Neural cell (in vitro differentiated cells): ENCODE data around the gene EYA2.

Experiments used
- EP300 ChIP-seq: fragments of 450-650 bp; conservative IDR thresholded peaks from 2 replicates; pipeline ENCODE4 v1.6.1; 2014; ENCODE audit warnings: antibody characterized with exemption, mild to moderate bottlenecking, moderate library complexity; ENCODE audit not compliant: poor library complexity, severe bottlenecking
- EZH2 ChIP-seq: fragments of 200-600, 300-800 bp; shearing (Covaris generic), sonication (generic); IDR thresholded peaks from 2 replicates; pipeline ENCODE4 v1.6.1; 2014; ENCODE audit warnings: antibody characterized with exemption, low read length, borderline replicate concordance, mild to moderate bottlenecking; ENCODE audit not compliant: insufficient read depth, poor library complexity, severe bottlenecking
- MXI1 ChIP-seq: fragments of 450-650 bp; conservative IDR thresholded peaks from 2 replicates; pipeline ENCODE4 v1.6.1; 2014; ENCODE audit warnings: antibody characterized with exemption, mild to moderate bottlenecking; ENCODE audit not compliant: poor library complexity, severe bottlenecking
- POLR2AphosphoS5 ChIP-seq: IDR thresholded peaks from 2 replicates; pipeline ENCODE4 v1.6.1; 2012
- RAD21 ChIP-seq: fragments of 450-650 bp; conservative IDR thresholded peaks from 2 replicates; pipeline ENCODE4 v1.6.1; 2014; ENCODE audit warnings: antibody characterized with exemption, mild to moderate bottlenecking, moderate library complexity
- SMC3 ChIP-seq: fragments of 450-650 bp; conservative IDR thresholded peaks from 2 replicates; pipeline ENCODE4 v1.6.1; 2014; ENCODE audit warnings: antibody characterized with exemption, mild to moderate bottlenecking, moderate library complexity; ENCODE audit not compliant: poor library complexity
- TAF1 ChIP-seq: IDR thresholded peaks from 2 replicates; pipeline ENCODE4 v1.6.1; 2012; ENCODE audit warnings: low read depth
- TF ChIP-seq, protein P1 (sequence below): IDR thresholded peaks from 2 replicates; pipeline ENCODE4 v1.6.1; 2012; ENCODE audit warnings: borderline replicate concordance
- TF ChIP-seq, protein P2 (sequence below): fragments of 450-650 bp; IDR thresholded peaks from 2 replicates; pipeline ENCODE4 v1.5.1; 2014; ENCODE audit warnings: antibody characterized with exemption, mild to moderate bottlenecking, moderate library complexity; ENCODE audit not compliant: poor library complexity, severe bottlenecking

DNA sequence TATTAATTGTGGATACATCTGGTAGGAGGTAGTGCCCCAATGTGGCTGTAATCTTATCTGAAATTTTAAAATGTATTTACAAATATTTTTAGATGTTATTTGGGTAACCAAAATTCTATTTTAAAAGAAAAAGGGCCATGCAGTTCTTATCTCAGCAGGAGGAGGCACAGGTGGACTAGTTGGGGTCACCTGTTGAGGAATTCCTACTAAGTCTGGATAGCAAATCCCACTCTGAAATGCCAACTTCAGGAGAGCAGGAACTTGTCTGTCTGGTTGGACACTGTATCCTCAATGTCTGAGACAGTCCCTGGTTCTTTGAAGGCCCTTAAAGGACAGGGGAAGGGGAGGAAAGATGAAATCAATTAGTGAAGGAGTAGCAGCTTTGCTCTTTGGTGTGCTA lies 82.6 kb downstream of the EYA2 start:
- TF ChIP-seq EP300 (no peak), EZH2 (no peak), RAD21 (no peak), POLR2AphosphoS5 (no peak), MXI1 (no peak), SMC3 (no peak), TAF1 (no peak)
- TF ChIP-seq, protein P1, sequence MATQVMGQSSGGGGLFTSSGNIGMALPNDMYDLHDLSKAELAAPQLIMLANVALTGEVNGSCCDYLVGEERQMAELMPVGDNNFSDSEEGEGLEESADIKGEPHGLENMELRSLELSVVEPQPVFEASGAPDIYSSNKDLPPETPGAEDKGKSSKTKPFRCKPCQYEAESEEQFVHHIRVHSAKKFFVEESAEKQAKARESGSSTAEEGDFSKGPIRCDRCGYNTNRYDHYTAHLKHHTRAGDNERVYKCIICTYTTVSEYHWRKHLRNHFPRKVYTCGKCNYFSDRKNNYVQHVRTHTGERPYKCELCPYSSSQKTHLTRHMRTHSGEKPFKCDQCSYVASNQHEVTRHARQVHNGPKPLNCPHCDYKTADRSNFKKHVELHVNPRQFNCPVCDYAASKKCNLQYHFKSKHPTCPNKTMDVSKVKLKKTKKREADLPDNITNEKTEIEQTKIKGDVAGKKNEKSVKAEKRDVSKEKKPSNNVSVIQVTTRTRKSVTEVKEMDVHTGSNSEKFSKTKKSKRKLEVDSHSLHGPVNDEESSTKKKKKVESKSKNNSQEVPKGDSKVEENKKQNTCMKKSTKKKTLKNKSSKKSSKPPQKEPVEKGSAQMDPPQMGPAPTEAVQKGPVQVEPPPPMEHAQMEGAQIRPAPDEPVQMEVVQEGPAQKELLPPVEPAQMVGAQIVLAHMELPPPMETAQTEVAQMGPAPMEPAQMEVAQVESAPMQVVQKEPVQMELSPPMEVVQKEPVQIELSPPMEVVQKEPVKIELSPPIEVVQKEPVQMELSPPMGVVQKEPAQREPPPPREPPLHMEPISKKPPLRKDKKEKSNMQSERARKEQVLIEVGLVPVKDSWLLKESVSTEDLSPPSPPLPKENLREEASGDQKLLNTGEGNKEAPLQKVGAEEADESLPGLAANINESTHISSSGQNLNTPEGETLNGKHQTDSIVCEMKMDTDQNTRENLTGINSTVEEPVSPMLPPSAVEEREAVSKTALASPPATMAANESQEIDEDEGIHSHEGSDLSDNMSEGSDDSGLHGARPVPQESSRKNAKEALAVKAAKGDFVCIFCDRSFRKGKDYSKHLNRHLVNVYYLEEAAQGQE, result no peak
- TF ChIP-seq, protein P2, sequence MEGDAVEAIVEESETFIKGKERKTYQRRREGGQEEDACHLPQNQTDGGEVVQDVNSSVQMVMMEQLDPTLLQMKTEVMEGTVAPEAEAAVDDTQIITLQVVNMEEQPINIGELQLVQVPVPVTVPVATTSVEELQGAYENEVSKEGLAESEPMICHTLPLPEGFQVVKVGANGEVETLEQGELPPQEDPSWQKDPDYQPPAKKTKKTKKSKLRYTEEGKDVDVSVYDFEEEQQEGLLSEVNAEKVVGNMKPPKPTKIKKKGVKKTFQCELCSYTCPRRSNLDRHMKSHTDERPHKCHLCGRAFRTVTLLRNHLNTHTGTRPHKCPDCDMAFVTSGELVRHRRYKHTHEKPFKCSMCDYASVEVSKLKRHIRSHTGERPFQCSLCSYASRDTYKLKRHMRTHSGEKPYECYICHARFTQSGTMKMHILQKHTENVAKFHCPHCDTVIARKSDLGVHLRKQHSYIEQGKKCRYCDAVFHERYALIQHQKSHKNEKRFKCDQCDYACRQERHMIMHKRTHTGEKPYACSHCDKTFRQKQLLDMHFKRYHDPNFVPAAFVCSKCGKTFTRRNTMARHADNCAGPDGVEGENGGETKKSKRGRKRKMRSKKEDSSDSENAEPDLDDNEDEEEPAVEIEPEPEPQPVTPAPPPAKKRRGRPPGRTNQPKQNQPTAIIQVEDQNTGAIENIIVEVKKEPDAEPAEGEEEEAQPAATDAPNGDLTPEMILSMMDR, result no peak
